HG03521 (cell line): ENCODE measurements around the gene RAVER2.
A peak's percentile ranks its signal among the peaks of the same experiment; 100 is the strongest.
"Not testable (repeated sequence)": the region's sequence is repeated elsewhere in the genome, so short reads cannot be mapped to it uniquely, and the experiment has no call there.

Experiments used
- ATAC-seq: cut with Tn5 transposase; IDR thresholded peaks from one replicate; pipeline ENCODE4 v1.9.1; 2021; ENCODE audit warnings: mild to moderate bottlenecking, moderate library complexity; ENCODE audit not compliant: unreplicated experiment

Gene RAVER2, protein sequence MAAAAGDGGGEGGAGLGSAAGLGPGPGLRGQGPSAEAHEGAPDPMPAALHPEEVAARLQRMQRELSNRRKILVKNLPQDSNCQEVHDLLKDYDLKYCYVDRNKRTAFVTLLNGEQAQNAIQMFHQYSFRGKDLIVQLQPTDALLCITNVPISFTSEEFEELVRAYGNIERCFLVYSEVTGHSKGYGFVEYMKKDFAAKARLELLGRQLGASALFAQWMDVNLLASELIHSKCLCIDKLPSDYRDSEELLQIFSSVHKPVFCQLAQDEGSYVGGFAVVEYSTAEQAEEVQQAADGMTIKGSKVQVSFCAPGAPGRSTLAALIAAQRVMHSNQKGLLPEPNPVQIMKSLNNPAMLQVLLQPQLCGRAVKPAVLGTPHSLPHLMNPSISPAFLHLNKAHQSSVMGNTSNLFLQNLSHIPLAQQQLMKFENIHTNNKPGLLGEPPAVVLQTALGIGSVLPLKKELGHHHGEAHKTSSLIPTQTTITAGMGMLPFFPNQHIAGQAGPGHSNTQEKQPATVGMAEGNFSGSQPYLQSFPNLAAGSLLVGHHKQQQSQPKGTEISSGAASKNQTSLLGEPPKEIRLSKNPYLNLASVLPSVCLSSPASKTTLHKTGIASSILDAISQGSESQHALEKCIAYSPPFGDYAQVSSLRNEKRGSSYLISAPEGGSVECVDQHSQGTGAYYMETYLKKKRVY

GRCh38 chr1:64744492-64745180 is at the start of gene RAVER2:
RAVER2 (plus strand) TSS chr1:64745075; CDS start chr1:64745173, 98 bp downstream.
- peak; percentile 49 for ATAC-seq

GRCh38 chr1:64696879-64697278 is 48.0 kb upstream of the RAVER2 start:
- no peak for ATAC-seq

DNA sequence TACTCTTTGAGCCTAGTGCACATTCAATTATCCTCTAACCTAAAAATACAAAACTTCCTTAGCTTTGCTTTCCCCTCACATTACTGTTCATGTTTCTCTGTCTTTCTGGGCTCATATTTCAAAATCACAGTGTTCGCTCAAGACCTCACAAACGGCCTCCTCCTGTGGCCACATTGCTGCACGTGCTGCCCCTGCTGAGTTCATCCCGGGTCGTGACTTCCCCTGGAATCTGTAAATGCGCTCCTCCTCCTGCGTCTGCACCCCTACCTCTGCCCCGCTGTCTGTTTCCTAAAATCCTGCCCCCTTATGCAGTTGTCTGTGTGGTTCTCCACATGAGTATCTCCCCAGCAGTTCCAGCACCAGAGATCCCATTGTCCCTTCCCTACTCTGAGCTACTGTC is 45.5 kb upstream of the RAVER2 start:
- no peak for ATAC-seq

- ATAC-seq = no peak
Measured at GRCh38 chr1:64701071-64701470, 43.8 kb upstream of the RAVER2 start.

DNA sequence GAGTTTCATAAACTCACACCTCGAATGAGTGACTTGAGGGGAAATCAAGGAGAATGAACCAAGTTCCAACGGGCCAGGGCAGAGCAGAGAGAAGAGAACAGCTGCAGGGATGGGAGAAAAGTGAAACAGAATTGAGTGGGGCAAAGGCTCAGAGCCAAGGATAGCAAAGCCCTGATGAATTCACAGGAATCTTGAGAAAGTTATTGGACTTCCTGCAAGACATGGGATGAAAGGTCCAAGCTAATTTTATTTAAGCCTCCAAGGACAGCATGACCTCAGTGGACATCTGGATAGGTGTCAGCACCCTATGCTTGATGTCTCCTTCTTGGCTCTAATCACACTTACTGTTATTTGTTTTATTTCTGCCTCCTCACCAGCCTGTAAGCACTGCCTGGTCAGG is 43.0 kb upstream of the RAVER2 start:
- no peak for ATAC-seq

GRCh38 chr1:64702670-64703069 is 42.2 kb upstream of the RAVER2 start:
- ATAC-seq = not testable (repeated sequence)

GRCh38 chr1:64703600-64703999 is 41.3 kb upstream of the RAVER2 start:
- ATAC-seq = no peak

- ATAC-seq = no peak
Measured at GRCh38 chr1:64705591-64705990, 39.3 kb upstream of the RAVER2 start.

DNA sequence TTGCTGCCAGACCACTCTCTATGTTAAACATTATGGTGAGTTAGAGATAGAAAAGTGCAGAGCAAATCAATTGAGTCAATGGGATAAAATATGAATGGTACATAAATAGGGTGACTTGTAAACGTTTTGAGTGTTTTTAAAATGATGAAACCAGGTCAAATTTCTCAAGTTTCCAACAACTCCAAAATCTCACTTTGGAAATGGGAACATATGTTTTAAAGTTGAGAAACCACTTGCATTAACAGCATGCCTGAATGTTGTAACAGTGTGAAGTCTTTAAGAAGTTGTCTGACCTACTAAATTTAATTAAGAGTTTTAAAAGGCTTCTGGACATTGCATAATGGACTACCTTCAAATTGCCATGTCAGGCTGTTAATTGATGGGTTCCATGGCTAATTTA is 33.6 kb upstream of the RAVER2 start:
- no peak for ATAC-seq

DNA sequence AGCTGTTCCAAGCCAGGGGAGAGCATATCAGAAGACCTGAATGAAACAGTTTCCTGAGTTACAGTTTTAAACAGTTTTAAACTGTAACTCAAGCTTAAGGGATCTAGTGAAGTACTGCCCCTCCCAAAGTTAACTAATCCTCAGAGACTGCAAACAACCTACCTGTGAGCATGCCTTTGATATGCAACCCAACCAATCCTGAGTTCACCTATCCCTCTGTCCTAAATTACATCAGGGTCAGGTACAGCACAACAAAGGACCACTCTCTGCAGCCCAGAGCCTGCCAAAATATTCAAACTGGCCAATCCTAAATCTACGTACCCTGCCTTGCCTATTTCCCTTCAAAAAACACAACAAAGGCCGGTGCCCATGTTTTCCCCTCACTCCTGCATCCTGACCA is 32.8 kb upstream of the RAVER2 start:
- ATAC-seq = no peak

DNA sequence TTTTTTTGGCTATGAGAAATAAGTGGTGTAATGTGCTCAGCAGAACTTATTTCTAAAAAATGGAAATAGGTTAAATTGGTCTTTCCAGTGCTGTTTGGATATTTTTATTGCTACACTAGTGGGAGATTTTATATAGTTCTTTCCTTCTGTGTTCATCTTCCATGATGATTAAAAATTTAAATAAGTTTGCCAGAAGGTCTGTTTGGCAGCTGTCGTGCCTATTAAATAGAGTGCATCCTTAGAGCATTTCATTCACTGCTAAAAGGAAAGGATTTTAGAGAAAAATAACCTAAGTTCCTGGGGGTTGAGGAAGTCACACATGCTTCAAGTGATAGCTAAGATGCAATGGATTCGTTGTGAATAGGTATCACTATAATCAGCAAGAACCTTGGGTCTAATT is 29.7 kb upstream of the RAVER2 start:
- no peak for ATAC-seq

- ATAC-seq = no peak
Measured at GRCh38 chr1:64721135-64721534, 23.7 kb upstream of the RAVER2 start.

- no peak for ATAC-seq
Measured at GRCh38 chr1:64721576-64722145, 23.2 kb upstream of the RAVER2 start.

GRCh38 chr1:64727861-64728260 is 17.0 kb upstream of the RAVER2 start:
- ATAC-seq = no peak

DNA sequence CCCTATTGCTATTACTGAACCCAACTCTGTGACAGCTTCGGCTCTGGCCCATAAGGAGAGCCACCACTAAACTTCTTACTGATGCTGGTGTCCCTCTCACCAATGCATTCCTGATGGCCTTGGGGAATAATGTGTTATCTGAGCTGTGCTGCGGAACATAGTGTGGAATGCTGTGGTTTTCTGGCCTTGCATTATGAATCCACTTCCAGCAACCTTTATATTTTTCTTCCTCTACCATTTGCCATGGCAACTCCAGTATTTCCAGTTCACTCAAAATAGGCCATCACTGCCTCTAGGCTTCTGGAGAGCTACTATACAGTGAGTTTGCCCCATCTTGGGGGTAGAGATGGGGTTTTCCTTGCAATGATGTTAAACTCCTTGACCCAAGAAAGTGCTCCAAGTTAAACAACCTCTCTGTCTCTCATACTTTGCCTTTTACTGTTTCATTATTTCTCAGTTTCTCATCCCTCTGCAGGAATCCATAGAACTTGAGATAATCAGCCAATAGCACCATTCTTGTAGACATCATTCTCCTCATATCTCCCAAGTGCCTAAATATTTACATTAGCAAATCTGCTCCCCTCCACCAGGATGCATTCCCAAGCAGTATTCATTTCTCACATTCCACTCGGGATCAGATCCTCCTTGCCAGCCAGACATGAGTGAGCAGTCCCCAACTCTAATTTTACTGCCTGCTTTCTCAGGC is 11.1 kb upstream of the RAVER2 start:
- no peak for ATAC-seq

- ATAC-seq = no peak
Measured at GRCh38 chr1:64734287-64734652, 10.6 kb upstream of the RAVER2 start.

- not testable (repeated sequence) for ATAC-seq
Measured at GRCh38 chr1:64740687-64741086, 4.2 kb upstream of the RAVER2 start.

GRCh38 chr1:64743954-64744491 is 852 bp upstream of the RAVER2 start:
- ATAC-seq = no peak

DNA sequence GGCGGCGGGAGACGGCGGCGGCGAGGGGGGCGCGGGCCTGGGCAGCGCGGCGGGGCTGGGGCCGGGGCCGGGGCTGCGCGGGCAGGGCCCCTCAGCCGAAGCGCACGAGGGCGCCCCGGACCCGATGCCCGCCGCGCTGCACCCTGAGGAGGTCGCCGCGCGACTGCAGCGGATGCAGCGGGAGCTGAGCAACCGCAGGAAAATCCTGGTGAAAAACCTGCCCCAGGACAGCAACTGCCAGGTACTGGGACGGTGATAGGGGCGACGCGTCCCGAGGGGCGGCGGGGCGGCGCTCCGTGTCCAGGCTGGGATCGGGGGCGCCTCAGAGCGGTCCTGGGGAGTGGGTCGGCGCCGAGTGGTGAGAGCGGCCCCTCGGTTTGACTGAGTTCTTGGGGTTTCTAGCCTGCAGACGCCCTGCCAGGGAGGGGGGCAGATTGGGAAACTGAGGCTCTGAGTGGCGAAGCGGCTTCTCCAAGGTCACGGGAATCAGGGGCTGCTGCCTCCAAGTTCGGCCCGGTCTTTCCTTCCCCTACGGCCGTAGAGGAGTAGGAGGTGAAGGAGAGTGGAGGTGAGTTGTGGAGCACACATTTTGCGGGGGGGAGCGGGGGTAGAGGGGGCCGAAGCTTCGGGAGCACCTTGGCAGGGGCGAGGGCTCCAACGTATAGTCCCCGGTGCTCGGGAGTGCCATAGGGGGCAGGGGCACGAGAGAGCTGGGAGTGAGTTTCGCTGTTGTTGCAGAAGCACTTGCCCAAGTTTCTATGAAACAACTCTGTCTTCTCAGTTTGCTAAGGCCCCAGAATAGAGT is 508 bp downstream of the RAVER2 start:
- no peak for ATAC-seq
